NCI-H526 treated with DMSO at 0.1 percent for 48 hours (cell line): ENCODE measurements around the gene RUNX3.
"Not testable (repeated sequence)": the region's sequence is repeated elsewhere in the genome, so short reads cannot be mapped to it uniquely, and the experiment has no call there.

Experiments
- DNase-seq: peaks from one replicate; lab custom pipeline; 2025; lab: John Stamatoyannopoulos, UW

Gene RUNX3

GRCh38 chr1:24912376-24913273, 17.5 kb downstream of the RUNX3 start:
- DNase-seq, result no peak

GRCh38 chr1:24911651-24912155, 18.4 kb downstream of the RUNX3 start:
- DNase-seq, result no peak

GRCh38 chr1:24910751-24911650, 19.1 kb downstream of the RUNX3 start:
- DNase-seq, result no peak

- no peak for DNase-seq
Measured at GRCh38 chr1:24910210-24910609, 19.9 kb downstream of the RUNX3 start.

GRCh38 chr1:24909388-24909898, 20.6 kb downstream of the RUNX3 start:
- DNase-seq, result no peak

GRCh38 chr1:24908591-24909259, 21.4 kb downstream of the RUNX3 start:
- DNase-seq, result no peak

GRCh38 chr1:24907587-24908294, 22.3 kb downstream of the RUNX3 start:
- not testable (repeated sequence) for DNase-seq

- DNase-seq, result no peak
Measured at GRCh38 chr1:24906760-24907490, 23.2 kb downstream of the RUNX3 start.

GRCh38 chr1:24905979-24906720, 23.9 kb downstream of the RUNX3 start:
- no peak for DNase-seq

- DNase-seq, result no peak
Measured at GRCh38 chr1:24905355-24905978, 24.6 kb downstream of the RUNX3 start.

GRCh38 chr1:24904731-24905354, 25.2 kb downstream of the RUNX3 start:
- no peak for DNase-seq

GRCh38 chr1:24903955-24904730, 25.9 kb downstream of the RUNX3 start:
- no peak for DNase-seq

GRCh38 chr1:24903560-24903954, 26.5 kb downstream of the RUNX3 start:
- no peak for DNase-seq

GRCh38 chr1:24903011-24903461, 27.0 kb downstream of the RUNX3 start:
- no peak for DNase-seq

- DNase-seq, result no peak
Measured at GRCh38 chr1:24902471-24902891, 27.6 kb downstream of the RUNX3 start.

- DNase-seq, result no peak
Measured at GRCh38 chr1:24901791-24902470, 28.1 kb downstream of the RUNX3 start.
